Epithelial cell of proximal tubule (primary cell): Measurements from ENCODE around the gene SERPINB10. TPM values are rescaled to one million over a fixed set of nuclear protein-coding genes. Genes with fewer than 3 reads are reported as not detected.

ENCODE experiments used
- DNase-seq: peaks from one replicate; pipeline ENCODE4 v3.0.0-alpha.2; 2011; ENCODE audit warnings: low read depth
- H3K4me3 ChIP-seq: 2 replicates; pipeline ENCODE4 v1.5.1; 2011; ENCODE audit warnings: low read depth, mild to moderate bottlenecking, low read length
- CTCF ChIP-seq: conservative IDR thresholded peaks from 2 replicates; pipeline ENCODE4 v1.5.1; 2012; ENCODE audit warnings: low read depth, mild to moderate bottlenecking, low read length
- total RNA-seq: library from RNA; depleted of rRNA; stranded (reverse); fragments of >200 nt; gene quantifications from 2 replicates; pipeline ENCODE4 v1.2.3, GENCODE V29; 2015

Gene SERPINB10
- total RNA-seq, 1 donor from 2014 or later = 0.98 TPM

GRCh38 chr18:63980027-63980426 is 72.3 kb downstream of the SERPINB10 start:
- DNase-seq = no peak
- no peak for TF ChIP-seq CTCF
- no peak overlapping the region for H3K4me3 ChIP-seq

- no peak overlapping the region for H3K4me3 ChIP-seq
- DNase-seq = no peak
- TF ChIP-seq CTCF = no peak
These were observed 73.2 kb downstream of the SERPINB10 start for GRCh38 chr18:63980896-63981460.

GRCh38 chr18:63981719-63982118 is 74.0 kb downstream of the SERPINB10 start:
- TF ChIP-seq CTCF = no peak
- DNase-seq = no peak
- no peak overlapping the region for H3K4me3 ChIP-seq

- no peak overlapping the region for H3K4me3 ChIP-seq
- no peak for DNase-seq
- TF ChIP-seq CTCF = no peak
These were observed 74.6 kb downstream of the SERPINB10 start for GRCh38 chr18:63982361-63982760.

Other genes with a start within 250 kb of the SERPINB10 start
- 0.12 TPM in 1 of 2 replicates, not detected in the other for gene SERPINB3, start 246.1 kb upstream of the SERPINB10 start, total RNA-seq
- gene SERPINB11, start 205.0 kb upstream of the SERPINB10 start, total RNA-seq = not detected in 2 replicates
- 7.5 and 44.5 TPM in 2 replicates for gene SERPINB7, start 132.5 kb upstream of the SERPINB10 start, total RNA-seq
- 1.6 and 1.9 TPM in 2 replicates for gene SERPINB2, start 20.3 kb upstream of the SERPINB10 start, total RNA-seq
- 0.29 and 1.5 TPM in 2 replicates for gene HMSD, start 41.3 kb downstream of the SERPINB10 start, total RNA-seq
- gene SERPINB8, start 62.1 kb downstream of the SERPINB10 start, total RNA-seq = 11.5 and 12.7 TPM in 2 replicates
- gene LINC00305, start 241.1 kb downstream of the SERPINB10 start, total RNA-seq = not detected in 2 replicates